GM18517 (cell line): ENCODE measurements around the gene LRRC40.
"Not testable (repeated sequence)": the region's sequence is repeated elsewhere in the genome, so short reads cannot be mapped to it uniquely, and the experiment has no call there.

ENCODE experiments used
- ATAC-seq: cut with Tn5 transposase; IDR thresholded peaks from one replicate; pipeline ENCODE4 v1.9.1; 2021; ENCODE audit warnings: mild to moderate bottlenecking, moderate library complexity; ENCODE audit not compliant: unreplicated experiment

Gene LRRC40

GRCh38 chr1:70204139-70204538 is 1.2 kb downstream of the LRRC40 start:
- no peak for ATAC-seq

DNA sequence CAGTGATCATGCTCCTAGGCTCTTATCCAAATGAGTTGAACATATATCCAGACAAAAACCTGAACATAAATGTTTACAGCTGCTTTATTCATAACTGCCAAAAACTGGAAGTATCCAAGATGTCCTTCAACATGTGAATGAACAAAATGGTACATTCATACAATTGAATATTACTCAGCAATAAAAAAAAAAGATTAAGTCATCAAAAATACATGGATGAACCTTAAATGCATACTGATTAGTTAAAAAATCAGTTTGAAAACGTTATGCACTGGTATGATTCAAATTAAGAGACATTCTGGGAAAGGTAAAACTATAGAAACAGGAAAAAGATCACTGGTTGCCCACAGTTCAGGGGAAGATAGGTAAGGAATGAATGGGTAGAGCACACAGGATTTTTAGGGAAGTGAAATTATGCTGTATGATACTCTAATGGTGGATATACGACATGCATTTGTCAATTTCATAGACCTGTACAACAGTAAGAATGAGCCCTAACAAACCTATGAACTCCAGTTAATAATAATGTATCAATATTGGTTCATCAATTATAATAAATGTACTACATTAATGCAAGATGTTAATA is 3.1 kb downstream of the LRRC40 start:
- ATAC-seq: no peak

GRCh38 chr1:70200065-70200464 is 5.3 kb downstream of the LRRC40 start:
- no peak for ATAC-seq

GRCh38 chr1:70196333-70196732 is 9.0 kb downstream of the LRRC40 start:
- ATAC-seq: no peak

DNA sequence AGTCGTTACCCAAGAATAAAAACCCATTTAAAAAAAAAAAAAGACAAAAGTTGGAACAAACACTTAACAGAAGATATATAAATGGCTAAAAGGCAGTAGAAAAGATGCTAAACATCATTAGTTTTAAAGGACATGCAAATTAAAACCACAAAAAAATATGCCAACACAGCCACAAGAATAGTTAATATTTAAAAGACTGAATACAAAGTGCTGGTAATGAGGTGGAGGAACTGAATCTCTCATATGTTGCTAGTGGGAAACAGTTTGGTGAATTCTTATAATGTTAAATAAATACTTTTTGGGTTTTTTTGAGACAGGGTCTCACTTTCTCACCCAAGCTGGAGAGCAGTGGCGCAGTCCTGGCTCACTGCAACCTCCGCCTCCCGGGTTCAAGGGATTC is 10.0 kb downstream of the LRRC40 start:
- ATAC-seq: peak; percentile 89

- ATAC-seq: no peak
Observed at GRCh38 chr1:70194601-70195000, 10.8 kb downstream of the LRRC40 start.

GRCh38 chr1:70192446-70192845 is 12.9 kb downstream of the LRRC40 start:
- not testable (repeated sequence) for ATAC-seq

DNA sequence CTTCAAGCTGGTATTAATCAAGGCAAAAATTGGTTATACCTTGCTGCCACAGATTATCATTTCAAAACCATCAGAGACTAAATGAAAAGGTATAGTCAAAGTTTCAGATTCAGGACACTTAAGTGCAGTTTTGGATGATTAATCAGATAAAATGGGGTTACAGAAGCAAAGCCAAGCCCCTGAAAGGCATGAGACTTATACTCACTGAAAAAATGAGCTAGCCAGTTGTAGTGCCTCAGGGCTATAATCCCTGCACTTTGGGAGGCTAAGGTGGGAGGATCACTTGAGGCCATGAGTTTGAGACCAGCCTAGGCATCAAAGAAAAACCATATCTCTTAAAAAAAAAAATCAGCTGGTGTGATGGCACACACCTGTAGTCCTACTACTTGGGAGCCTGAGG is 15.2 kb downstream of the LRRC40 start:
- no peak for ATAC-seq

DNA sequence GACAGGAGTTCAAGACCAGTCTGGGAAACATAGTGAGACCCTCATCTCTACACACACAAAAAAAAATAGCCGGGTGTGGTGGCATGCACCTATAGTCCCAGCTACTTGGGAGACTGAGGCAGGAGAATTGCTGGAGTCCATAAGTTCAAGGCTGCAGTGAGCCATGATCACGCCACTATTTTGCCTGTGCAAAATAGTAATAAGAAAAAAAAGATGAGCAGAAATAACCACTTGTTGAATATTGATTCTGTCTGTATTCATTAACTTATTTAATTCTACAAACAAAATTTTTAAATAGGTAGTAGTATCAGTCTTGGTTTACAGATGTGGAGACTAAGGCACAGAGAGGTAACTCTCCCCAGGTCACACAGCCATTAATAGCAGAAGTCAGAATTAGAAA is 16.9 kb downstream of the LRRC40 start:
- no peak for ATAC-seq

DNA sequence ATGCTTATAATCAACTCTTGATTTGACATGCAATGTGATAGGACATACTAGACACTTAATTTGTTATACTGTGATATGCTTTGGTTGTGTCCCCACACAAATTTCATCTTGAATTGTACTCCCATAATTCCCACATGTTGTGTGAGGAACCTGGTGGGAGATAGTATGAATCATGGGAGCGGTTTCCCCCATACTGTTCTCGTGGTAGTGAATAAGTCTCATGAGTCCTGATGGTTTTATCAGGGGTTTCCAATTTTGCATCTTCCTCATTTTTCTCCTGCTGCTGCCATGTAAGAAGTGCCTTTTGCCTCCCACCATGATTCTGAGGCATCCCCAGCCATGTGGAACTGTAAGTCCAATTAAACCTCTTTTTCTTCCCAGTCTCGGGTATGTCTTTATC is 20.2 kb downstream of the LRRC40 start:
- ATAC-seq: not testable (repeated sequence)

DNA sequence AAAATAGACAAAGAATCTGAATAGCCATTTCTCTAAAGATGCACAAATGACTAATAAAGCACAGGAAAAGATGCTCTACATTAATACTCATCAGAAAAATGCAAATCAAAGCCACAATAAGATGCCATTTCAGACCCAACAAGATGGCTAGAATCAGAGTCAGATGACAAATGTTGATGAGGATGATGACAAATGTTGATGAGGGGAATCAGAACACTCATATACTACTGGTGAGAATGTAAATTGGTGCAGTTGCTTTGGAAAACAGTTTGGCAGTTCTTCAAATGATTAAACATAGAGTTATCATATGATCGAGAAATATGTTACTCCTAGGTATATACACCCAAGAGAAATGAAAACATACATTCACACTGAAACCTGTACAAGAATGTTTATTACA is 33.9 kb downstream of the LRRC40 start:
- no peak for ATAC-seq

GRCh38 chr1:70169018-70169839 is 36.1 kb downstream of the LRRC40 start:
- no peak for ATAC-seq

DNA sequence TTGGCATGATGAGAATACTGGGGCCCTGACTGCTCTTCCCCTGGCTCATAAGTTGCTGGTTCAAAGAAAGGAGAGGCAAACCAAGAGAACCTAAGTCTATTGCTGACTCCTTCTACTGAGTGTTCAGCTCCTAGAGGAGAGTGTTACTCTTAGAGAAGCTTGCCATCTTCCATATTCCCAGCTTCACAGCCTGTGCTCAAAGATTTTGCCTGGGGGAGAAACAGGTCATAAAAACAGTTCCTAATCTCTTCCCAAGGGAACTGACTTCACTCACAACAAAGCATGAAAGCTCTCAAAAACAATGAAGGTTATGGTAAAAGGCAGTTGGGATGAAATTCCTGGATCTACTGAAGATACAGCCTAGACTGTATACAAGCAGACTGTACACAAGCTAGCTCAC is 37.1 kb downstream of the LRRC40 start:
- ATAC-seq: no peak

DNA sequence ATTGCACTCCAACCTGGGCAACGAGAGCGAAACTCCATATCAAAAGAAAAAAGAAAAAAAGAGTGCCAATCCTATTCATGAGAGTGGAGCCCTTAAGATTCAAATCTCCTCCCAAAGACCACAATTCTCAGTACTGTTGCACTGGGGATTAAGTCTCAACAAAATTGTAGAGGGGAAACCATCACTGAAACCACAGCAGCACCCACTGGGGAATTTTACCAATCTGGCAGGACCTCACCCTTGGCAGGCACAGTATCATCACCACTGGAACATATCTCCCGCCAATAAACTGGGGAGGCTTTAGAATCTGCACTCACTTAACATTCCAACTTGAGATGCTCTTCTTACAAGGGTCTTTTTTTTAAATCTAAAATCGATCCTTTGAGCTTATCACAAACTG is 41.0 kb downstream of the LRRC40 start:
- no peak for ATAC-seq

- ATAC-seq: no peak
Observed at GRCh38 chr1:70156529-70157120, 48.8 kb downstream of the LRRC40 start.

DNA sequence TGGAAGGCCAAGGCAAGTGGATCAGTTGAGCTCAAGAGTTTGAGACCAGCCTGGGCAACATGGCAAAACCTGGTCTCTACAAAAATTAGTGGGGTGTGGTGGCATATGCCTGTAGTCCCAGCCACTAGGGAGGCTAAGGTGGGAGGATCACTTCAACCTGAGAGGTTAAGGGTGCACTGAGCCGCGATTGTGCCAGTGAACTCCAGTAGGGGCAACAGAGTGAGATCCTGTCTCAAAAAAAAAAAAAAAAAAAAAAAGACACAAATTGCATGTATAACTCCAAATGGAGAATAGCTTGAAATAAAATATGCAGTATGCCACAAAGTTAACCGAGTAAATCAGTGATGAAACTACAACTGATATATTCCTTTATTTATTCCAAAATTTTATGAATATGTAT is 51.6 kb downstream of the LRRC40 start:
- no peak for ATAC-seq

DNA sequence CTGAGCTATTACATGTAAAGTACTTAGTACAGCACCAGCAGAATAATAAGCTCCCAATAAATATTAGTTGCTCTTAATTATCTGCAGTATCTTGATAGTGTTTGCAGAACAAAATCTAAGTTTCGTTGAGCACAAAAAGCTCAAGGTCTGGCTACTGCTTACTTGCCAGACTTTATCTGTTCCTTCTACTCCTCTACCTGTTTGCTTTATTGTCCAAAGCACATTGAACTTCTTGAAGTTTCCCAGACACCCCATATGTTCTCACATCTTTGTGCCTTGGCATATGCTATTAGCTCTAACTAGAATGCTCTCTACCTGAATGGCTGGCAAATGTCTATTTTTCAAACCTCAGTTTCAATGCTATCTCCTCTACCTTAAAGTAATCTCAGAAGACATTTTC is 54.9 kb downstream of the LRRC40 start:
- no peak for ATAC-seq

DNA sequence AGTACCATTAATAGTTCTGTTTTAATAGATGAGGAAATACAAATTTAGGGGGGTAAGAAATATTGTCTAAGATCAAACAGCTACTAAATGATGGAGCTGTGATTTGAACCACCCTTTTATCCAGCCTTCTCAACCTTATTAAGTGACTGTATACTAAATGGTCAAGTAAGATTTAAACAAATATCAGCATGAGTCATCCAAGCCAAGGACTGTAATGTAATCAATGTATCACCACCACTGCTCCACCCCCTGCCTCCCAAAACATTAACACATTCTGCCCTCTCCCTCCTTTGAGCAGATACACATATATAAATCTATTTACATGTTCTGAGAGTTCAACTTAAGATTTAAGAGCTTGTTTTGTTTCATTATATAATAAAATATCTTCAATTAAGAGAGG is 58.9 kb downstream of the LRRC40 start:
- ATAC-seq: no peak

- ATAC-seq: no peak
Observed at GRCh38 chr1:70143048-70143659, 62.2 kb downstream of the LRRC40 start.

DNA sequence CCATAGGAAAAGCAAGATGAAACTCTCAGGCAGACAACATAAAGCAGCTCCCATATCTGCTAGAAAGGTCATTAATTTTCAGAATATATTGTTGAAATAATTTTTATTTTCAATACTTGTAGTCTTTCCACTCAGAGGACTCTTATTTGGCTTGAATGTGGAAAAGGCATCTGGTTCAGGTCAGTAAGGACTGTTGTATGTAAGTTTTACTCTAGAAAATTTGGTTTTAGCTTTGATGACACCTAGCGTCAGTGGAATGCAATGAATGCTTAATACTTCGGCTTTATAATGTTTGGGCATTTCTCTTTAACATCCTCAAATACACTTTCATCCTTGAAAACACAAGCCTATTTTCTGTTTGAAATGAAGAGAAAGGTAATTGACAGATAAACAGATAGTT is 63.3 kb downstream of the LRRC40 start:
- no peak for ATAC-seq

DNA sequence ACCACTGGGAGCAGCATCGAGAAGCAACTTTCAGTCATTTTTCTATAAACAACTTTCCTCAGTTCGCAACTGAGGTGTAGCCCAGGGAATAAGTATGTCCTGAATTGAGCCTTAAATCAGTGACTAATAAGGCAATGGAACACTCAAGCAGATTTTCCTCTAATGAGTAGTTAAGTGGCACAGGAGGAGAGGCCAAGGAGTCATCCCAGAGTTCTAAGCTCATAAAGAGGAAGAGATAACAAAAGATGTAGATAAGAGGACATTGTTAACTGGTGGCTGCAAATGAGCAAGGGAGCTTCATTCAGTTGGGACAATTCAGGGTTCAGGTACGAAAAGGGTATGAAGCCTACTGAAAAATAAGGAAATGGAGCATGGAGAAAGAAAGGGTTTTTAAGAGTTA is 64.5 kb downstream of the LRRC40 start:
- no peak for ATAC-seq

DNA sequence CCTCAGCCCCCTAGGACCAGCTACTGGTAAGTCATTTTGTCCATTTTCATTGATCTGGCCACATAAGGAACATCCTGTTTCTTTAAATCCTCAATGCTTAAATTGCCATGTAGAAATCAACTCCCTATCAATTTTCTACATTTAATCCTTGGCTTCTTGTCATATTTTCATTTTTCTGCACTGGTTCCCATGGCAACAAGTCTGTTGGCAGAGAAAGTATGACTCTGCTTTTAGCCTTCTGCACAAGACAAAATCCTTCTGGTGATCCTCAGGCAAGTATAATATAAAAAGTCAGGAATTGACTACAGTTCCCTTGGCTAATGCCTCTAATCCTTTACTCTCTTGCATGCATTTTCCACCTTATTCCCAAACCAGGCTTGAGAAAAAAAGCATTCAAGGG is 65.0 kb downstream of the LRRC40 start:
- ATAC-seq: no peak
